ENCODE data around the gene MFSD12. TPM values are rescaled to one million over a fixed set of nuclear protein-coding genes. Genes with fewer than 3 reads are reported as not detected.

Gene MFSD12
- total and polyA plus RNA-seq, 2 of the 8 experiments (the other 6 are each of a cell fraction or from before 2014, with no cell fraction given), result 59.6 to 71.3 TPM

GRCh38 chr19:3539756-3540118 is 17.6 kb downstream of the MFSD12 start:
- Histone ChIP-seq H4K91ac (replicated peaks; ENCODE audit: insufficient read length, low read length) (no peak overlapping the region), H3K36me3 (ENCODE audit: control insufficient read depth in 2 of 4, insufficient read depth in 4 of 4, low read length in 3 of 4) (peaks cover 0 to 12% (median 4%) of the 10 kb centered on the region in 4 experiments; a peak in 3 of 8 replicates), H3K4ac (replicated peaks; ENCODE audit: insufficient read length, low read depth, low read length) (no peak overlapping the region), H2BK20ac (ENCODE audit: low read length) (no peak overlapping the region), H2BK15ac (ENCODE audit: low read length) (no peak overlapping the region), H4K8ac (ENCODE audit: extremely low read depth, insufficient read depth, low read length) (no peak overlapping the region), H3K4me3 (ENCODE audit: extremely low read depth in 1 of 4, insufficient read depth in 2 of 4, low read depth in 3 of 4, low read length in 4 of 4) (no peak overlapping the region), H3K14ac (ENCODE audit: insufficient read length) (no peak overlapping the region), H3K23ac (ENCODE audit: insufficient read length) (no peak overlapping the region), H3K18ac (ENCODE audit: extremely low read depth, low read length) (no peak overlapping the region), H3K79me1 (ENCODE audit: low read depth, low read length) (0 out of 2 replicates have a peak, but pooled peaks cover 2% of the 10 kb centered on the region), H2BK5ac (ENCODE audit: low read depth, low read length) (no peak overlapping the region), H3K9me3 (ENCODE audit: insufficient read depth in 2 of 2, low read depth in 1 of 2, low read length in 1 of 2) (no peaks in the 10 kb centered on the region), H4K20me1 (replicated peaks in 1 of 2; ENCODE audit: control insufficient read depth in 1 of 2, insufficient read depth in 2 of 2, low read length in 2 of 2) (peaks cover 8 to 20% of the 10 kb centered on the region in 2 experiments), H3K4me1 (replicated peaks in 1 of 4; ENCODE audit: control insufficient read depth in 3 of 4, insufficient read depth in 4 of 4, low read length in 3 of 4) (peaks cover 3 to 11% (median 6%) of the 10 kb centered on the region in 4 experiments; a peak in 6 of 7 replicates), H2BK120ac (replicated peaks; ENCODE audit: low read depth, low read length) (no peak overlapping the region), H2BK12ac (ENCODE audit: low read depth, low read length) (no peak overlapping the region), H3K56ac (replicated peaks; ENCODE audit: insufficient read length, low read depth, low read length) (no peak overlapping the region), H3K79me2 (ENCODE audit: control insufficient read depth in 1 of 2, insufficient read depth in 2 of 2, low read length in 2 of 2) (no peaks in the 10 kb centered on the region), H3K4me2 (ENCODE audit: insufficient read depth in 1 of 2, low read depth in 2 of 2, low read length in 2 of 2) (no peak overlapping the region), H2AFZ (ENCODE audit: low read length) (no peak overlapping the region), H3K9ac (replicated peaks in 1 of 4; ENCODE audit: extremely low read depth in 1 of 4, low read depth in 3 of 4, low read length in 3 of 4) (no peak overlapping the region), H4K5ac (ENCODE audit: insufficient read length, low read depth, low read length) (no peak overlapping the region), H2AK5ac (ENCODE audit: low read depth, low read length) (no peak overlapping the region), H3K27ac (ENCODE audit: low read depth, low read length) (no peak overlapping the region), H3K23me2 (ENCODE audit: low read depth, low read length) (no peaks in the 10 kb centered on the region), H3K27me3 (replicated peaks in 1 of 4; ENCODE audit: control insufficient read depth in 3 of 4, extremely low read depth in 1 of 4, insufficient read depth in 3 of 4, low read length in 3 of 4) (no peaks in the 10 kb centered on the region)
- FAIRE-seq (no peak), DNase-seq (ENCODE audit: low read depth in 1 of 2, low spot score in 2 of 2) (no peak)
- ChIA-PET POLR2A (ENCODE audit: partially characterized antibody) (interaction anchor here (0.8 to 1.6 kb wide), 5 partner anchors 9 to 36 kb away, joined by 3 to 5 read pairs (median 4); no protein-coding TSS in a partner anchor), CTCF (ENCODE audit: partially characterized antibody) (interaction anchor here (0.8 to 1.8 kb wide), 4 partner anchors 9 to 18 kb away, joined by 3 to 8 read pairs (median 4); no protein-coding TSS in a partner anchor)
- 100% methylated on average over 1 of the region's 1 CpG; no CpG with 5 or more reads in 1 of the 2 experiments for WGBS, 2 experiments (ENCODE audit: extremely low coverage in 1 of 2, insufficient coverage in 1 of 2, insufficient read length in 1 of 2, insufficient replicate concordance in 2 of 2, low coverage in 1 of 2, low lambda C conversion rate in 2 of 2, missing lambda C conversion rate in 1 of 2)
- peak; percentile 83; the same call in 1 of the 2 replicates for TF ChIP-seq KDM1A (IDR thresholded peaks at IDR 0.05; ENCODE audit: borderline replicate concordance, low read length)
- no peak for TF ChIP-seq SAP30 (IDR thresholded peaks at IDR 0.05; ENCODE audit: insufficient read depth, insufficient replicate concordance, low read length)

Measured in H1 (cell line).